HG02885 (cell line): Measurements from ENCODE around the gene KAZN.
"Not testable (repeated sequence)": the region's sequence is repeated elsewhere in the genome, so short reads cannot be mapped to it uniquely, and the experiment has no call there.

Experiments
- ATAC-seq: cut with Tn5 transposase; IDR thresholded peaks from one replicate; pipeline ENCODE4 v1.9.1; 2021; ENCODE audit warnings: mild to moderate bottlenecking; ENCODE audit not compliant: unreplicated experiment, poor library complexity

KAZN gene

DNA sequence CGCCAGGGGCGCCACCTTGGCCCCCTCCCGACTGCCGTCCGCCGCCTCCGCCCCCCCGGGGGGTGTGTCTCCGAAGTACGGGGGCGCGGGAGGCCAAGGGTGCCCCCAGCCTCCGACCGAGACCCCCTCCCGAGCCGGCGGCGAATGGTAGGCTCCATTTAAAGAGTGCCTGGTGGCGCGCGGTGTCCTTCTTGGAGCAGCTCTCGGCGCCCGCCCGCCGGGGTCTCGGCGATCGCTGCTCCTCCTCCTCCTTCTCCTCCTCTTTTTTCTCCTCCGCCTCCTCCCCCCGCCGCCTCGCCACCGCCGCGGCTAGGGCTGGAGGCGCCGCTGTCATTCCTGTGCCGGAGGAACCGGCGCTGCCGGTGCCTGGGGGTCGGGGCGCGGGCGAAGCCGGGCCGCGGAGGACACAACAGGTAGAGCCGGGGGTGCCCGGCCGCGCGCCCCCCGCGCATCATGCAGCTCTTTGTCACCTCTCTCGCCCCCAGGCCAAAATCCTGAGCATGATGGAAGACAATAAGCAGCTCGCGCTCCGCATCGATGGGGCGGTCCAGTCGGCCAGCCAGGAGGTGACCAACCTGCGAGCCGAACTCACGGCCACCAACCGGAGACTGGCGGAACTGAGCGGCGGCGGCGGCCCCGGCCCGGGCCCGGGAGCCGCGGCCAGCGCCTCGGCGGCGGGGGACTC is at the start of gene KAZN:
Gene KAZN, plus strand, starts transcription at position 188 of the 685 bp plus-strand sequence.
- no peak for ATAC-seq

DNA sequence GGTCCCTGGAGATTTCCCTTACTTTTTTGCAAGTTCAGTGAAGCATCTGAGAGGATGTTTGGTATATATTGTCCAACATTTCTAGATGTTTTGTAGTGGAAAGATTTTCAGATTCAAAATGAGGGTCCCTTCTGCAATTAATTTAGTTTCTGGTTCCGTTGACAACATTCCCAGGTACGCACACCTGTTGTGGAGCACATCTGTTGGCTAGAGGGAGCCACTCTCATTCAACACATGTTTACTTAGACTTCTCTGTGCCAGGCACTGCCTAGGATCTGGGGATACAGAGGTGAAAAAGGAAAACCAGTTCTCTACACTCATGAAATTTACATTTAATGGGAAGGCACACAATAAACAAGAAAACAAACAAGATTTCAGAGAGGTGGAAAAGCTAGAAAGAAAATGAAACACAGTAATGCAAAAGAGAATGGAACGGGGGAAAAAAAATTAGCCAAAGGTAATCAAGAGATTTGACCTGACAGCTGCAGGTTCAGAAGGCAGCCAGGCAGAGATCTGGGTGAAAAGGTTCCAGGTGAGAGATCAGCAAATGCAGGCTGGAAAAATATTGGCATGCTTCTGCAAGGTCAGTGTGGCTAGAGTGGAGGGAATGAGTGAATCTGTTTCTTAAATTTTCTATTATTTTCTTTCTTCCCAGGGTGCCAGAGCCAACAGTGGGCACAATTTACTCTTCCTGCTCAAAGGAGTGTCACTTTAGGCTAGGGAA is 48.4 kb upstream of the KAZN start:
- no peak for ATAC-seq

DNA sequence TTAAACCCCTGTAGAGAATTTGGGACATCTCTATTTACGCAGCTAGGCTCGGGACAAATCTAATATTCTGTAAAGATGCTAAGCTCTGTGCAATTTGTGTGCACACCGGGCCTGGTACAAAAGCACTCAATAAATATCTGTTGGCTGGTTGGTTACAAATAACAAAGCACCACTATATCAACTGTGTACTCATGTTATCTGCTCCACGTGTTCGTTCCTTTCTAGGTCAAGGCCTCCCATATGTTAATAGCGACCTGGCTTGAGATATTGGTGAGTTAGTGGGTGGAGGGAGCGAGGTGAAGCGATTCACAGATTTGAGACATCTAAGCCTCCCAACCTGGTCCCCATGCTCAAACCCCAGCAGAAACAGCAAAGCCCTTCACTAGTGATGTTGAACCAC is 47.1 kb upstream of the KAZN start:
- ATAC-seq, result no peak

- no peak for ATAC-seq
Measured at GRCh38 chr1:14552246-14552965, 46.1 kb upstream of the KAZN start.

DNA sequence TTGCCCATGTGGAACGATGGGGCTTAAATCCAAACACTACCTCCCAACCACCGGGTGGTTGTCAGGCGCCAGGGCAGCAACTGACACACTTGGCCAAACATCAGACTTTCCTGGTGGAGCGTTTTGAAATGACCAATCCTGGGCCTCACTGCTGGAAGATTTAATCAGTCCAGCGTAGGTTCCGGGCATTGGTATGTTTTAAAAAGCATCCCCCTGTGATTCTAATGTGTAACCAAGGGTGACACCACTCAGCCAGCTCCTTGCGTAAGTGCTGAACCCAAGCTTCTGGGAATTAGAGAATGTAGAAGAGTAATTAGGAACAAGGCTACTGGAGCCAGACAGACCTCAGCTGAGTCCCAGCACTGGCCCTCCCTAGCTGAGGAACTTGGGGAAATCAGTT is 44.8 kb upstream of the KAZN start:
- no peak for ATAC-seq

DNA sequence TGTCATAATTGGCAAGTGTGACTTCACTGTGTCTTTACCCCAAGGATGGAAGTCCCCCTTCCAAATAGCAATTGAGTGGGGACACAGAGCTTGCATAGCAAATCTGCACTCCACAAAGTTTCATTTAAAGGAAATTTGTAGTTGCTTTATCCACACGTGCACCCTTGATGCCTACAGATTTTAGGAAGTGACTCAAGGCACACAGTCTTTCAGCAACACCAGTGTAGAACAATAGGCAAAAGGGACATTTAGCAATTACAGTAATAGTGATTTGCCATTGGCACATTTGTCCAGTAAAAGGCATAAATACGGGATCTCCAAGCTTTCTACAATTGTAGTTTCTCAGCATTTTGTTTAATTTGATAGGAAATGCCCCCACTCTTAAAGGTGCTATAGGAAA is 43.4 kb upstream of the KAZN start:
- ATAC-seq, result no peak

GRCh38 chr1:14561014-14561693 is 37.3 kb upstream of the KAZN start:
- ATAC-seq, result no peak

GRCh38 chr1:14565090-14565489 is 33.4 kb upstream of the KAZN start:
- ATAC-seq, result no peak

DNA sequence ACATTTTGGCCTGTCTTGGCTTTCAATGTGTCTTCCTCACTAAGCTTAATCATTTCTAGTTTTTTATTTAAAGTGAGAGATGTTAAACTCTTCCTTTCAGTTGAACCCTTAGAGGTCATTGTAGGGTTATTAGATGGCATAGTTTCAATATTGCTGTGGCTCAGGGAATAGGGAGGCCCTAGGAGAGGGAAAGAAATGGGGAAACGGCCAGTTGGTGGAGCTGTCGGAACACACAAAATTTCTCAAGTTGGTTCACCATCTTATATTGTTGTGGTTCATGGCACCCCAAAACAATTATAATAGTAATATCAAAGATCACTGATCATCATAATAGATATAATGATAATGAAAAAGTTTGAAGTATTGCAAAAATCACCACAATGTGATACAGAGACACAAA is 31.4 kb upstream of the KAZN start:
- ATAC-seq, result no peak

DNA sequence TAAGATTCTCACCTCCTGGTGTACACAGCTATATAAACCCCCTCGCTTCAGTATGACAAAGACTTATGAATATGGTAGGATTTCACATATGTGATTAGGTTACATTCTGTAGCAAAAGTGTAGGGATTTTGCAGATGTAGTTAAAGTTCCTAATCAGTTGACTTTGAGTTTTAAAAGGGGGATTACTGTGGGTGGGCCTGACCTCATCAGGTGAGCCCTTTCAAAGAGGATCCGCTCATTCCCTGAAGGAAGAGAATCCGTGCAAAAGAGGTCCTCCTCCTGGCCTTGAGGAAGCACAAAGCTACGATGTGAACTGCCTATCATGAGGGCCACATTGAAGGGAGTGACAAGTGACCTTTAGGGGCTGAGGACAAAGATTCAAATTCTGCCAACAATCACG is 30.6 kb upstream of the KAZN start:
- no peak for ATAC-seq

GRCh38 chr1:14568716-14569355 is 29.6 kb upstream of the KAZN start:
- no peak for ATAC-seq

GRCh38 chr1:14570514-14570913 is 28.0 kb upstream of the KAZN start:
- no peak for ATAC-seq

DNA sequence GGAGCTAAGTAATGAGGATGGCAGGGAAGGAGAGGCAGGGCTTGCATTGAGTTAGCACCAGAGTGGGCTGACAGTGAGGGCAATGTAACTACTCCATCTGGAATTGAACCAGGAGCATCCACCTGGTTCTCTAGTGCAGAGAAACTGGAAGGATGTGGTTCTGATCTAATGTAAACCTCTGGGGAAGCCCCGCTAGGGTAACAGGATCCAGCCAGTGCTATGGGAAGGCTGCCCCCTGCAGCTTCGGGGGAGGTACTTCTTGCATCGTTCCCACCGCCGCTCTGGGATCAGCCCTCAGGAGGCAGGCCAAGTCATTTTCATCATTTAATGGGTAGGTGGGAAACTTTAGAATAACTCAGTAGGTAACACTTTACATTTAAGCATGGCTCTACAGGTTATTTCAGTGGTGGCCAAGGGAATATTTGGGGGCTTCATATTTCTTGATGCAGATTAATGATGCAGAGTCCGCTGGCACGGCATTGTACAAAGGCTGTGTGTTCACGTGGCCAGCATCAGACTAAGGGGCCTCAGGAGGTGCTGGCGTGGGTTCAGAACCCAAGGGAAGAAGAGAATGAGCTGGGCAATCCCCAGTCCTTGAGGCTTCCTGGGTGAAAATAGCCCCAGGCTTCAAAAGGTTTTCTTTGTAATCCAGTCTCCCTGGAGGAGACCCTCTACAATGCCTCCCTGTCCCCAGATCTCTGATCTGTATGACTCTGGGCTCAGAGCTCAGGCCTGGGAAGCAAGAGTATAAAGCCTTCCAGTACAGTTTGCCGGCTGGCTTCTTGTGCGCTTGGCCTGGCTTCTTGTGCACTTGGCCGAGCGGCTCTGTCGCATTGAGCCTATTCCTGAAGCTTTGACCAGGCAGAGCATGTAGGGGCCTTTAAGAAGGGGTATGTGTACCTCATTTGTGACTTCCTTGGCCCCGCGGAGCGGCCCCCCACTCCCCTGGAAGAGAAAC is 26.4 kb upstream of the KAZN start:
- ATAC-seq, result no peak

GRCh38 chr1:14572861-14573260 is 25.6 kb upstream of the KAZN start:
- no peak for ATAC-seq

- no peak for ATAC-seq
Measured at GRCh38 chr1:14576155-14576554, 22.3 kb upstream of the KAZN start.

DNA sequence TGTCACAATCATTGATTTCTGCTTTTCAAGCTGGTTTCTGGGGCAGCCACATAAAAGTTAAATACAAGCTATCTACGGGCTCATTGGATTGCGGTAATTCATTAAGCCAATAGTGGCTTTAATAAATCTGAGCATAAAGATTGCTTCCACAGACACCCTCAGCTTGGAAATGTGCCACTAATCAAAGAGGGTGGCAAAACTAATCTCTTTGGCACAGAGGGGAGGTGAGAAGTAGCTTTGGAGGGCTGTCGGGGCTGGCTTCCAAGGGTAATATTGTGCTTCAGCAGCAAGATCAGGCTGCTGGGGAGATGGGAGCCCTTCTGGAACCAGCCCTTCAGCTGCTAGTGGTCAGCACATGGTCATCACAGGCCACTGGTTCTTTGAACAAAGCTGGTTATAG is 21.2 kb upstream of the KAZN start:
- no peak for ATAC-seq

- ATAC-seq, result no peak
Measured at GRCh38 chr1:14578156-14578555, 20.3 kb upstream of the KAZN start.

- not testable (repeated sequence) for ATAC-seq
Measured at GRCh38 chr1:14580295-14580694, 18.2 kb upstream of the KAZN start.

- no peak for ATAC-seq
Measured at GRCh38 chr1:14580986-14581385, 17.5 kb upstream of the KAZN start.
